Stimulated activated CD4-positive, alpha-beta T cell treated with anti-CD3 and anti-CD28 coated beads, Interleukin-15, amount 100 ng/mL, for 24 hours (primary cell): ENCODE data around the gene NKX2-1.
"Not testable (repeated sequence)": the region's sequence is repeated elsewhere in the genome, so short reads cannot be mapped to it uniquely, and the experiment has no call there.

ENCODE experiments used
- DNase-seq: peaks from one replicate; pipeline ENCODE4 v3.0.0-alpha.2; 2020

The NKX2-1 gene

DNA sequence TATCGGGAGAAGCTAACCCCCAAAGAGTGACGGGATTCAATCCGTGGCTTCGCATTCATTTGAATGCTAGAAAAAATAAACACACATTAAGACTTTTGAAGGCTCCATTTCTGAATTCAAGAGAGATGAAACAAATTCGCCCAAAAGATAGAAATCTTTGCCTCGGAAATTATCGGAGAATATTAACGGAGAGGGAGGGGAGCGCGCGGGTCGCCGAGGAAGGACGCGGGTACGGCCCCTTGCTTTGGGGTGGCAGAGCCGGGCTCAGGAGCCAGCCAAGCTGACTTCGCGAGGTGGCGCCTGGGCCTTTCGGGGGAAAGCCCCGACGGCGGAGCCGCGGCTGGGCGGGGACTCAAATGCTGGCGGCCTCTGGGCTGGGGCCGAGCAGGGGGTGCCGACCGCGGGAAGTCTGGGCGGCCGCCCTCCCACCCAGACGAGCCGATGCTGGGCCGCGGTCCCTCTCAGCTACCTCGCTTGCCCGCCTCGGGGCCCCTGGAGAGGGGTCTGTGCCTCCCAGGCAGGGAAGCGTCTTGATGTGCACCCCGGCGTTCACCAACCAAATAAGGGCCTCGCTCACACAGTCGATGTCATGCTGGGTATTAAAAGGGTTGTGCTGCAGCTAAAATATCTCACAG is 14.7 kb downstream of the NKX2-1 start:
- peak; percentile 43 for DNase-seq

DNA sequence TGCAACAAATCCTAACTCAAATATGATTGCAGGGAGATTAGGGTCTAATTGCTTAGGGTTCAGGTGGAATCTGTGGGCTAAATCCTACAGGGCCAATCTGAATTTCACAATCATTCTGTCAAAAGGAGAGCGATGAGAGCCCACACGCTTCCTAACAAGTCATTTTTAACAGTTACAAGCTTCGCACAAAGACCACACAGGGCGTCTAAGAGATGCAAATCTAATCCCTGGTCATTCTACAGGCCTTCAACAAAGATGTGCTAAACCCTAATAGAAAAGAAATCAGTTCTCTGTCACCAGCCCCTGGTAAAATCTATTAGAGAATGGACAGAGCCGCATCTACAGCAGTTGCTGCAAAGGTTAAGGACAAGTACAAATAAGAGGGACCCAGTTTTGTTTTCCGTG is 15.3 kb downstream of the NKX2-1 start:
- DNase-seq = no peak

DNA sequence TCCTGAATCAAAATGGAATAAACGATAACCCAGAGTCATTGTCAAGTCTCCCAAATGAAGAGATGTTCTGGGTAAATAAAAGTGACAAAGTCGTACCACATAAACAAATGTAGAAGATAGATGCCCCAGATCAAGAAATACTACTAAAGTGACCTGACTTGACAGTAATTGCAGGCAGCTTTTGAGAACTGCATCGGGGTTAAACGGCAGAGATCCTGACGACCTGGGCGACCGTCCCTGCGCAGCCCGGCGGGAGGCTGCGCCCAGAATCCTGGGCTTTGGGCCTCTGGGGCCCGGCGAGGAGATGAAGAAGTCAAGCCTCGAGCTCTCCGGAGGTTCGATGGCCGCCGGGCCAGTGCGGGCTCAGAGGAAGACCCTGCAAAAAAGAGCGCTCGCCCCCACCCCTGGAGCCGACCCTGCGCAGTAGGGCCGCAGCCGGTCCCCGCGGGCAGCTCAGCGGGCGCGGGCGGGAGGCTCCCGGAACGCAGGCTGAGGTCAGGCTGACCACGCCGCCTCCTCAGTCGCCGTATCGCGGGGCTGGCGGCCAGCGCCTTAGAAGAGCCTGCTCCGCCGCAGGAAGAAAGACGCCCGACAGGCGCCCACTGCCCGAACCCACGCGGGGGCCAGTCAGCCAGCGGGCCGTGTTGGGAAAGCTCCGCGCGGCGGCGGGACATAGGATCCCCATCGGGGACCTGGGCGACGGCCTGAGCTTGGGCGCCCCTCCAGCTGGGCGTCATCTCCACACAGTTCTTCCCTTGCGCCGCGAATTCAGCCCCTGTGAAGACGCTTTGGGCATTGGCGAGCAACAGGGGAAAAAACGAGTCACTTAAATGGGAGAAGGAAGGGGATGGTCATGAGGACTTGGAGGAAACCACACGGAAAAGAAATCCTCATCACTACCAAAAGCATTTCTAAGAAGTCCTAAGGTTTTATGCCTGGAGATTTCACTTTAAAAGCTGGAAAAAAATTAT is 16.0 kb downstream of the NKX2-1 start:
- no peak for DNase-seq

DNA sequence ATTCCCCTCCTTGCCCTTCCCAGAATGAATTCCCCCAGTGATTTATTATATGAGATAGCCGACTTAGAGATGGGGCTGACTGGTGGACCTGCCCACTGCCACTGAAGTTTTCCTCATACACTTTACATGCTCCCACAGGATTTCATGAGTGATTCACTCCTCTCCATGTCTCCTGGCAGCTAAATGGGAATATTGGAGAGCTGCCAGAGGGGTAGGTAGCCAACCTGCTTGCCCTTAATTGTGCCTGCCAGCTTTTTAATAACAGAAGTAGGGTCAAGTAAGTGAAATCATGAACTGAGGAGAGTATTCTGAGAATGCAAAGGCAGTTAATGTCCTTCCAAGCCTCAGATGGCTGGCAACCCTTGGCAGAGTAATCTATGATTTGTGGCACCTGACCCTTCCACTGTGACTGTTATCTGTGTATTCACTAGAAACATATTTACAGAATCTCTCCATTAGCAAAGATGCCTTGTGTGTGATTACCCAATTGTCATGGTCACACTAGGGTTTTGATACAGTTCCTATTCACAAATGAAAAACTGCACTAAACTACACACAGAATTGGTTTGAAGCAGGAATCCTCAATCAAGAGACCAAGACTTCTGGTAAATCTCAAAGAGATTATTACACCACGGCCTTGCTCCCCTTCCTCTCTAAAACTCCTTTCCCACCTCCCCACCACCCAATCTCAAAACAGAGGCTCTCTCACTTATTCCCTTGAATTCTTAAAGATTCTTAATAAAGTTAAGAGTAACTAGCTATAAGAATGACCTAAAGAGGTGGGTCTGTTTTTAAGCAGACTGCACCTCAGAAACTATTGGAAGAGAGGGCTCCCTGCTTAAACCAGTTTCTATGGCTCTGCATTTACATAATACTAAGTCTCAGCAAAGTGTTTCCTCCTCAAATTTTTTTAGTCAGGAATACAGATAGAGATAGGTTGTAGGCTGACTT is 17.2 kb downstream of the NKX2-1 start:
- no peak for DNase-seq

DNA sequence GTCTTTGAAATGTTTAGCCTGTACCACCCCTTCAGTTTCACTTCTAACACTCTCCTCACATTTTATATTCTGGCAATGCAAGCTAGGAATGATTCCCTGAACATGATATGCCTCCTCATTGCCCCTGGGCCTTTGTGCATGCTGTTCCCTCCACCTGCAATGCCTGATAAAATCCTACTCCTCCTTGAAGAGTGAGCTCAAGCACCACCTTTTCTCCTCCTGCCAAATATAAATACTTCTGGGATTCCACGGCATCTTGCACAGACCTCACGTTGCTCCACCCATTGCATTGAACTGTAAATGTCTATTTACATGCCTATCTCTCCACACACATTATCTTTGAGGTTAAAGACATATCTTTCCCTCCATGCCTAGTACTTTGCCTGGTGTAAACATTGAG is 21.1 kb downstream of the NKX2-1 start:
- no peak for DNase-seq

DNA sequence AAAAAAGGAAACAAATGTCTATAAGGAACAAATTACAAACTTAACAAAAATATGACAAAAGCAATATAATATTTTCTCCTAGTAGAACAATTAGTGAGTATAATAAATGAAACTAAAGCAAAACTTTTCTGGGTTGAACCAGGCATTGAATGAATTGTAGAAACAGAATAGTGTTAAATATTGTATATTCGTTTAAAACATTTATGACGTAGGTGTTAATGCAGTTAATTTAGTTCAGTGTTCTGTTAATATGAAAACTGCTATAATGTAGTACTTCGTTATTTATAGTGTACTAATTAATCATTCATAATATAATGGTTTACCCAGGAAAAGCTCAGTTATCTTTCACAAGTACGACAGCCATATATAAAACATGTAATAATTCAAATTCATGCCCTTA is 23.7 kb downstream of the NKX2-1 start:
- no peak for DNase-seq

DNA sequence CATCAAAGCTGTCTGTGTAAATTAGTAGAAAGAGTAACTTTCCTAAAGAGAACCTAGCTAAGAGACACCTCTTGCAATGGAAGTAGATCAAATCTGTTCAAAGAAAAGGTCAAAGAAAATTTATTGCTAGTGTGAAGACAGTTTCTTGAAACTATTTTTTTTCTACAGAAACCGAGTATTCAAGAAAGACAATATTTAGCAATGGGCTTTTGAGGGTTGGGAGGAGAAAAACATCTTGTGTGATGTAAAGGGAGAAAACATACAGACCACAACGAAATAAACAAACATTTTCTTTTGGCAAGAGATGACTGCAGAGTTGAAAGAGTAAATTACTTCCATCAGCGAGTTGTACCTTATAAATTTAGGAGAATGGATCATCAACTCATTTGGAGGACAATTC is 24.4 kb downstream of the NKX2-1 start:
- no peak for DNase-seq

DNA sequence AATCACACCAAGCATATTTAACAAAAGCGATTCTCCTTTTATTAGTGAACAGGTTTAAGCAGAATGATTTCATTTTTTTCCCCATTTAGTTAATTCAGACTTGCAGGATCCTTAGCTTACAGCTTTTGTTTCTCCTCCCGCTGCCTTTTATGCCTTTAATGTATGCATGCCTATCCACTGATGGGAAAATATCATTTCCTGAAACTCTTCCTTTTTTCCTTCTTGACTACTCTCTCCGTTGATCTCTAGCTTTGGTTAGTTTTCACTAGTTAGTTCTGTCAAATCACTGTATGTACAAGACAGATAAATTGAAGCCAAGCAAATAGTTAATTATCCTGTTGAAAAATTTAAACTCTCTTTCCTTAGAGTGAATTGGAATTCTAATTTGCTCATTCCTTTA is 26.3 kb downstream of the NKX2-1 start:
- DNase-seq = no peak

DNA sequence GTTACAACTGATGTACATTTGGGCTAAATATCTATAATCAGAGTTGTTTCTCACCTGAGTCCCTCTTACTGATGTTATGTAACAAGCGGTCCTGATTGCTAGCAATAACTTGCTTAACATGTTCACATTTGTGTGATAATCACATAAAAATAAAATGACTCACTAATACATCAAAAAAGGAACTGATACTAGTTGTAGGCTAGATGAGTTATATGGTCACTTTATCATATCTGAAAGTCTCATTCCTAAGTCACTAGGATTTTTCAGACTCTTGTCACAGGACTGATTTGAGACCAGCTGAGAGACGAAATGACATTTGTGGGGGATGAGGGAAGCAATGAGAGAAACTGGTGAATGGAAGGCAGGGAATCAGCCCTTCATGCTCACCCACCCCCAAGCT is 34.3 kb downstream of the NKX2-1 start:
- no peak for DNase-seq

DNA sequence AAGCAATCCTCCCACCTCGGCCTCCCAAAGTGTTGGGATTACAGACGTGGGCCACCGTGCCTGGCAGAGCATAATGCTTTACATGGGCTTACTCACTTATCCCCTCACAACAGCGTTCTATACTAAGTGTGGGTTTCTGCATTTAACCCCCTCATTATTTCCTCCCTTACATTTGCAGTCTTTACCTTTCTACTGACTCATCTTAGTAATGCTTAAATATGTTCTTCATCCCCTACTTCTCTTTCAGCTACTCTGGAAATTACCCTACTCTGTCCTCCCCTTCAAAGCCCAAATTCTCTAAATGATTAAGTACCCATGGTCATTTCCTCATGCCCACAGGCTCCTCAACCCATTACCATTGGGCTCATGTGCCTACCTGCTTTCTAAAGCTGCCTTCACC is 40.7 kb downstream of the NKX2-1 start:
- DNase-seq = no peak

DNA sequence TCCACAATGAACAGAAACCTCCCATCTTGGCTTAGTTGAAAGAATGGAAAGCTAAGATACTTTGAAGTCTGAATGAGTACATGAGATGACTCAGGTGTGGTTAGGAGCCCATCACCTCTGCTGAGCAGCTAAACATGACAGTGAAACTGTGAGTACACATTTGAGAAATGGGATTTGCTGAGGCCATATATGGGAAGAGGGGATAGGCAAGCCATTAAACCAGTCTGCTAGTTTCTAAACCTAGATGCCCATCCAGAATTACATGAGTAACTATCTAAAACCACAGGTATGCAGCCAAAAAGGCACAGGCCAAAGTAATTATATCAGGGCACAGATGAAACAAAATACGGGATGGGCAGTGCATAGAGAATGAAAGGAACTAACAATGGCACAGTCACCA is 41.2 kb downstream of the NKX2-1 start:
- peak; percentile 15 for DNase-seq

DNA sequence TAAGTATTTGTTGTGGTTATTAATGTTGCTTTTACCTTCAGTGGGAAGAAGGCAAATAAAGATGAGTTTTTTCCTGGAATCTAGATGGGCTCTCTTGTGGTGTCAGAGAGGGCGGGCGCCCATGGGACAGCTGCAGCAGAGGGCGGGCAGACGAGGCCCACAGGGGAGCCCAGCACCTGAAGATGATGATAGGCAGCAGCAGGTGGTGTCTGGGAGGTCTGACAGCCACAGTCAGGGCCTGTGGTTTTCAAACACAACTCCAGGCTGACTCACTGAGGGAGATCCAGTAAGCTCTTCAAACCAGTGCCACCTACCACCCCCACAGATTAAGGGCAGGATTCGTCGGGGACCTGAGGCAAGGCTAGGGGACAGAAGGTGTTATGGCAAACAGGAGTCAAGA is 42.8 kb downstream of the NKX2-1 start:
- peak; percentile 4 for DNase-seq

DNA sequence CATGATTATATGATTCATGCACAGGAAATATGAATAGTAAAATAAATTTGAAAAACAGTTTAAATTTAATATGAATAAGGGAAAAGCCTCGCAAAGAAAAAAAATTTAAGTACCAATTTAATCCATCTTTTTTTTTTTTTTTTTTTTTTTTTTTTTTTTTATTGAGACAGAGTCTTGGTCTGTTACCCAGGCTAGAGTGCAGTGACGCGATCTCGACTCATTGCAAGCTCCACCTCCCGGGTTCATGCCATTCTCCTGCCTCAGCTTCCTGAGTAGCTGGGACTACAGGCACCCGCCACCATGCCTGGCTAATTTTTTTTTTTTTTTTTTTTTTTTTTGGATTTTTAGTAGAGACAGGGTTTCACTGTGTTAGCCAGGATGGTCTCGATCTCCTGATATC is 44.0 kb downstream of the NKX2-1 start:
- DNase-seq = not testable (repeated sequence)

DNA sequence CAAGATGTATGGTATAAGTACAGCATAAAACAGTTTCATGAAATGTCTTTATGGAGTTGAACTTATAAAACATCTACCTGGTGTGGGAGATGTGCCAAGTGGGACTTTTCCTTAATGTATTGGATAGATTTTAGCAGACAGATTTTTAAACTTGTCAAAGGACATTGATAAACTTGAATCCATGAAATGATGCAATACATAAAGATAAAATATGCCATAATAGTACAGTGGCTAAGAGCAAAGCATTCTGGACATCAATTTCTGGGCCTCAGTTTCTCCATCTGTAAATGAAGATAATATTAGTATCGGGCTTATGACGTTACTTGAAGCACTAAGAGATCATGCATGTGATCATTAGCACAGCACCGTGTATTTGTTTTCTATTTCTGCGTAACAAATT is 45.4 kb downstream of the NKX2-1 start:
- no peak for DNase-seq

DNA sequence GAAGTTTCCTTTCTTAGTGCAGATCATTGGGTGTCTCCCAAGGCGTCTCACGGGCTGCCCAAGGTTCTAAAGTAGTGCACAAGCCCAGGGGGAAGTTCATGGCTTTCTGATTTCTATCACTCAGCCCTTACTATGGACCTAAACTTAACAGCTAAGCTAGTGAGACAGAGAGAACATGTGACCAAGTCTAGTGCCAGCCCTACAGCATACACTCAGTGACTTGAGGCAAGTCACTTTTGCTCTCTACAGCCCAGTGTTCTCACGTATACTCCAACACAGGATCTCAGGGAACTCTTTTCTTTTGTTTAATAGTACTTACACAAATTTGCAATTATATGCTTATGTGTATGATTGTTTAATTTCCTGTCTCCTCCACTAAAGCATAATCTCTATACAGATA is 48.6 kb downstream of the NKX2-1 start:
- no peak for DNase-seq

DNA sequence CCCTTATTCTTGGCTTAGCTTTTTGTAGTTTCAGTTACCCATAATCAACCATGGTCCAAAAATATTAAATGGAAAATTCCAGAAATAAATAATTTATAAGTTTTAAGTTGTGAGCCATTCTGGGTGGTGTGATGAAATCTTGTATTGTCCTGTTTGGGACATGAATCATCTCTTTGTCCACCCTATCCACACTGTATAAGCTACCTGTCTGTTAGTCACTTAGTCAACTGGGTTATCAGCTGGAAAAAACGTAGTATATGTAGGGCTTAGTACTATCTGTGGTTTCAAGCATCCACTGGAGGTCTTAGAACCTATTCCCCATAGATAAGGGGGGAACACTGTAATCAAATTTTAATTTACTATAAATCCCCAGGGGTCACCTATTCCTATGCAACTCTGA is 52.7 kb downstream of the NKX2-1 start:
- no peak for DNase-seq
